GM19467 (cell line): ENCODE results near the gene PLCXD3.
"Not testable (repeated sequence)": the region's sequence is repeated elsewhere in the genome, so short reads cannot be mapped to it uniquely, and the experiment has no call there.

Experiments used
- ATAC-seq: cut with Tn5 transposase; IDR thresholded peaks from one replicate; pipeline ENCODE4 v1.9.1; 2021; ENCODE audit warnings: mild to moderate bottlenecking, moderate library complexity; ENCODE audit not compliant: unreplicated experiment

PLCXD3 gene

DNA sequence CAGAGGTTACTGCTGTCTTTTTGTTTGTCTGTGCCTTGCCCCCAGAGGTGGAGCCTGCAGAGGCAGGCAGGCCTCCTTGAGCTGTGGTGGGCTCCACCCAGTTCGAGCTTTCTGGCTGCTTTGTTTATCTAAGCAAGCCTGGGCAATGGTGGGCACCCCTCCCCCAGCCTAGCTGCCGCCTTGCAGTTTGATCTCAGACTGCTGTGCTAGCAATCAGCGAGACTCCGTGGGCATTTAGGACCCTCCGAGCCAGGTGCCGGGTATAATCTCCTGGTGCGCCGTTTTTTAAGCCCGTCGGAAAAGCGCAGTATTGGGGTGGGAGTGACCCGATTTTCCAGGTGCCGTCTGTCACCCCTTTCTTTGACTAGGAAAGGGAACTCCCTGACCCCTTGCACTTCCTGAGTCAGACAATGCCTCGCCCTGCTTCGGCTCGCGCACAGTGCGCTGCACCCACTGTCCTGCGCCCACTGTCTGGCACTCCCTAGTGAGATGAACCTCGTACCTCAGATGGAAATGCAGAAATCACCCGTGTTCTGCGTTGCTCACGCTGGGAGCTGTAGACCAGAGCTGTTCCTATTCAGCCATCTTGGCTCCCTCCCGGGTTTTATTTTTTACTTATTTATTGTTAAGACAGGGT, 16.8 kb downstream of the PLCXD3 start:
- not testable (repeated sequence) for ATAC-seq

GRCh38 chr5:41485533-41485932, 24.9 kb downstream of the PLCXD3 start:
- ATAC-seq = no peak

DNA sequence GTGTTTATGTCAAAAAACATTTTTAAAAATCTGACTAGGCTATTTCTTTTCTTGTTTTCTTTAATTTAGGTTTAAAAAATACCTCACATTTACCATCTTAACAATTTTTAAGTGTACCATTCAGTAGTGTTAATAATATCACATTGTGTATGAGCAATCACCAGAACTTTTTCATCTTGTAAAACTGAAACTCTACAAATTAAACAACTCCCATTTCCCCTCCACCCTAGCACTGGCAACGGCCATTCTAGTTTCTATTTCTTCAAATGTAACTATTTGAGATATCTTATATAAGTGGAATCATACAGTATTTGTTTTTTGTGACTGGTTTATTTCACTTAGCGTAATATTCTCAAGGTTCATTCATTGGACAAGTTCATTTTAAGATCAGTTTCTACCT, 27.7 kb downstream of the PLCXD3 start:
- no peak for ATAC-seq

DNA sequence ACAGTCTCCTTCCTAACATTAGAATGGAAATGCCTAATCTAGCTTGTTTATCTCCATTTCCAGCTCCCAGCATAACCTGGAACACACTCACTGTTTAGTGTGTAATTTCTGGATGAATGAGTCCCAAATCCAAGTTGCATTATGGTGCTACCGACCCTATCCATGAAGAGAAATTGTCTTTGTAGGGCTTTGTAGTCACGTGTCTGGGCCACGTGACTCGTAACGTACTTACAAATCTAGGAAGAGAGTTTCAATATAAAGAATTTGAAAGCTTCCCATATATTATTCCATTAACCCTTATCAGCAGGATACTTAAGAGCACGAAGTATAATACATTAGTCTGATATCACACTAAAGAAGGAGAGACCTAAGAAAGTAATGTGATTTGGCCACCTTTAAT, 28.2 kb downstream of the PLCXD3 start:
- no peak for ATAC-seq

DNA sequence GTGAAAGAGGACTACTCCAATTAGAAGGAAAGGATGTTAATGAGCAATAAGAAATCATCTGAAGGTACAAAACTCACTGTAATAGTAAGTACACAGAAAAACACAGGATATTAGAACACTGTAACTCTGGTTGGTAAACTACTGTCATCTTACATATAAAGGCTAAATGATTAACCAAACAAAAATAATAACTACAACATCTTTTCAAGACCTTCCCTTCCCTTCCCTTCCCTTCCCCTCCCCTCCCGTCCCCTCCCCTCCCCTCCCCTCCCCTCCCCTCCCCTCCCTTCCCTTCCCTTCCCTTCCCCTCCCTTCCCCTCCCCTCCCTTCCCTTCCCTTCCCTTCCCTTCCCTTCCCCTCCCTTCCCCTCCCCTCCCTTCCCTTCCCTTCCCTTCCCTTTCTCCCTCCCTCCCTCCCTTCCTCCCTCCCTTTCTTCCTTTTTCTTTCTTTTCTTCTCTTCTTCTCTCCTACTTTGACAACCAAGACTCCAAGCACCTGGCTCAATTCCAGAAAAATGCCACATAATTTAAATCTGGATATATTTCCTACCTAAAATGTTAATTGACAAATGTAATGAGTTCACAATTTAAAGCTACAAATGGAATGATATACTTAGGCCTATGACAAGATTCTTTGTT, 38.7 kb downstream of the PLCXD3 start:
- ATAC-seq = not testable (repeated sequence)

DNA sequence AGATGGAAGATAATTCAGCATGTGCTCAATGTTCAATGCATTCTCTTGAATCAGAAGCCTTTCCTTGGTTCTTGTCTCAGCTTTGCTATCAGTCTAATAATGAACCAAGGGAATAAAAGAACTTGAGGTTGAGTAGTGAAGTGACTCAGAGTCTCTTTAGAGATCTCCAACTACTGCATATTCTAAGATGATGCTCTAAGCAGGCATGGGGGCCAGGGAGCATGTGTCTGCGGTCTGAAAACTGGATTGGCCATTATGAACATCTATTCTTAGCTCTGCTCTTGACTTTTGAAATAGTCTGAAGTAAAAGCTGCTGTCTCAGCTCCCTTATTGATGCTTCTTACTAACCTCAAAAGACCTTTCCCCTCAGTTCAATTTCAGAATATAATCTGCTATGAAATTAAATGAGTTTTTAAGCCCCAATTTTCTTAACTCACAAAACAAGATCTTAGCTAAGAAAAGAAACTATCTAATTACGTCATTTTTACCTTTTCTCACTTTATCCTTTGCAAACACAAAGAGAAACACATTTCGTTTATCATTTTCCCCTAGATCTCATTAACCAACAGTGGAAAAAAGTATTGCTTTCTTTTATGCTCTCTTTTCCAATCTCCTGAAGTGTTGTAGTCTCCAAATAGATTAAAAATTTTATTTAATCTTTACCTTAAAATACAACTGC, 44.8 kb downstream of the PLCXD3 start:
- no peak for ATAC-seq

DNA sequence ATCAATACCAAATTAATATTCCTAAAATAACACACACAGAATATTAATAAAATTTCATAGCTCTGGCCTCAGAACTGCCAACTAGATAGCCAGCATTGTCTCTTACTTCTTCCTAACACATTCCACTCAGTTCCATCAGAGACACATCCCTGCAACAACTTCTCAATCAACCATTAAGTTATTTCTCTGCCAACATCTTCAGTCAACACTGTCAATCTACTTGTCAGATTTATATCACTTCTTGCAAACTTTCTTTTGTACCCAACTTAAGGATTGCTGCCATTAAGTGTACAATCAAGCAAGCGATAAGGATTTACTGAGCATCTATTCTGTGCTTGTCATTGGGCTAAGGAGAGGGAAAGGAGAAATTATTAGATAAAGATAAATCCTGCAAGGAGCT, 50.8 kb downstream of the PLCXD3 start:
- no peak for ATAC-seq

DNA sequence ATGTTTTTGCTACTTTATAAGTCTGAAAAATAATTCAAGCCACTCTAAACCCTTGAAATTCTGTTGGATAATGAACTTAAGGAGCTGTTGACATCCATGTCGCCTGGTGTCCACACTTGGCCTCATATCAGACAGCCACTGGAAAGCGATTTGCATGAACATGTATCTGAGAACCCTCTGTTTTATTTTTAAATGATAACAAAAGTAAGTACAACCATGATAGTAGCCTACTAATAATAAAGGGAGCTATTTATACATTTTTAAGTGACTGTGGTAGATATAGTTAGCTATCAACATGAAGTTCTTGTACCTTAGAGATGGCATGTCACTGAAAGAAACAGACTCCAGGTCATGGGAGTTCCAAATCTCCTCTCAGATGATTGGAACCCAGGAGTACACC, 53.3 kb downstream of the PLCXD3 start:
- ATAC-seq = no peak

DNA sequence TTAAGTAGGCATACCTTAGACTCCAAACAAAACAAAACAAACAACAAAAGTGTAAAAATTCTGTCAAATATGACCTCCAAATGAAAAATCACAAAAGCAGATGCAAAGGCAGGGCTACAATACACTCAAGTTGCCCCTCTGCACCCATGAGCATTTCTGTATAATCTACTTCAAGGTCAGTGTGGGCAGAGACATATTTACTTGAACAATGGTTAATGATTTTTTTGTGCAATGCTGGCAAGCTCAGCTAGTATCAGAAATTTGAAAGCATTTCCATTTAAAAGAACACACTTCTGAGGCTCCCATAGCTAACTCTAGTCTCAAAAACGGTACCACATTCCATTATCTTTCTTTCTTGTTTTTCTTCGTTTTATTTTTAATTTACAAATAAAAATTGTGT, 57.9 kb downstream of the PLCXD3 start:
- ATAC-seq = no peak

DNA sequence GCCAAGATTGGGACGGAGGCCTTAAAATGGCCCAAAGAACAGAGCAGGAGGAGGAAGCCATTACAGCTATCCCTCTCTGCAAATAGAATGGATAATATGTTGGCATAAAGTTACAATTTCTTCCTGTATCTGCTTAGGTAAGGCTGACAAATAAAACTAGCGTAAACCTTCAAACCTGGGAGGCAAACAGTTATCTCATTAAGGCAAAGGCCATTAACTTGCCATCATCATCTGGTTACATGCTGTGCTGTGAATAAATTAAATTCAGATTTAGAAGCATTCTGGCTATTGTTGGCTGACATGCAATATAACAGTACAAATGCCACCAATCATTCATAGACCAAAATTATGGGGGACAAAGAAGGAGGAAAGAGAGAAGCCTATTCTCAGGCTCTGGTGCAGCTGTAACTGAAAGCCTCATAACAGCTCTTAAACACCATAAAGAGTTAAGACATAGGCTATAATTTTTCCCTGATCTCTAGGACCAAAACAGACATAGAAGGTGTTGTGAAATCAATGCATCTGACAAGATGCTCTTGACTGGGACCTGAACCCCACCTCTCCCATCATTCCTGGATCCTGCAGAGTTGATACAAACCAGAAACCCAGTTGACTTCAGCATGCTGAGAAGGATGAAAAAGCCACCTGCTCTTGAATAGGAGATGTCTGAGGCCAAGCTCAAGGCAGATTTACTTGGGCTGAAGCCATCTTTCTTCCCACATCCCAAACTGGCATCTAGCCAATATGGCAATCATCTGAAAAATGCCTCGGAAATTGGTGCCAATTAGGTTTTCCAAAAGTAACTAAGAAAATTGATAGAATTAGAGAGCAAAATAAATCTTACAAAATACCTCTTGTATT, 62.5 kb downstream of the PLCXD3 start:
- ATAC-seq = no peak

DNA sequence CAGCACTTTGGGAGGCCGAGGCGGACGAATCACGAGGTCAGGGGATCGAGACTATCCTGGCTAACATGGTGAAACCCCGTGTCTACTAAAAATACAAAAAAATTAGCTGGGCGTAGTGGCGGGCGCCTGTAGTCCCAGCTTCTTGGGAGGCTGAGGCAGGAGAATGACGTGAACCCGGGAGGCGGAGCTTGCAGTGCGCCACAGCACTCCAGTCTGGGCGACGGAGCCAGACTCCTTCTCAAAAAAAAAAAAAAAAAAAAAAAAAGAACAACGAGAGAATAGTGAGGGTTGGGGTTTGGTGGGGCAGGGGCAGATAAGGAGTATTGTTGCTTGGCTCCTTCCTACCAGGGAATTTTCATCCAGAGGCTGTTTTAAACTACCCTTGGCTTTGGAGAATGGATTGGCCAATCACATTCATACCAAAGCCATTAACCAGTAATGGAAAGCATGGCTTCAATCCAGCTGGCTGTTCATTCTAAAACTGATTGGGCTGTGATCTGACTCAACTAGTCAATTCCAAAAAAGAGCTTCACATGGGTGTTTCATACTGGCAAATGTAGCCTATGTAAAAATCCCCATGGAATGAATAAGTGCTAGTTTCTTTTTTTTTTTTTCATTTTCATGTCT, 64.4 kb downstream of the PLCXD3 start:
- no peak for ATAC-seq

GRCh38 chr5:41435276-41435675, 75.1 kb downstream of the PLCXD3 start:
- ATAC-seq = no peak

- no peak for ATAC-seq
Measured at GRCh38 chr5:41433552-41434181, 76.7 kb downstream of the PLCXD3 start.

DNA sequence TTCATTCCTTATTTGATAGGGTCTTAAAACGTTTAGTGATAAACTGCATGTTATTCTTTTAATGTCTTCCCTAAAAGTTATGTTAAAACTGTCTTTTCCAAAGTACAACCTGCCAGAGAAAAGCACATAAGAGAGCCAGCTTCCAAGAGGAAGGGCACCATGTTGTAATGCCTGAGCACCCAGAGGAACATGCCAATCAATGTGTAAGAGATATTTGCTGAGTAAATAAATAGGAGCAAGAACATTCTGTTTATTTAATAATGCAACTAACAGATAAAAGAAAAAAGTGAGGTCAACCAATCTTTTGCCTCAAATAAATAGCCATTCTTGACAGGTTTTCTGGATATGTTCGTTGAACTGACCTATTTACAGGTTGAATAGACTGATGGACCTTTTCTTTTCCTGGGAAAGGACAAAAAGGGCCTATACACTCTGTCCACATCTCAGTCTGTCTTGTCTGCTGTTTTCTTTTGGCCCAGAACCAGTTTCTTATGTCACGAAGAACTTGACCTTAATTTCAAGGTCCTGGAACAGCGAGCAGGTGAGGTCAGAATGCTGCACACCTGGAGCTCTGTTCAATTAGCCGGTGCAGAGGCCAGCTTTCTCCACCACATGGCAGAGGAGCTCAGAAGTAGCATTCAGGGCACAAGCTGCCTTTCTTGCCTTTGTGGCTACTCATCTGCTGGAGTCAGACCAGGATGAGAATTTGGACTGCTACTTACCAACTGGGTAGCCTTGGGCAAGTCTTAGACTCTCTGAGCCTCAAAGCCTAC, 77.7 kb downstream of the PLCXD3 start:
- no peak for ATAC-seq

DNA sequence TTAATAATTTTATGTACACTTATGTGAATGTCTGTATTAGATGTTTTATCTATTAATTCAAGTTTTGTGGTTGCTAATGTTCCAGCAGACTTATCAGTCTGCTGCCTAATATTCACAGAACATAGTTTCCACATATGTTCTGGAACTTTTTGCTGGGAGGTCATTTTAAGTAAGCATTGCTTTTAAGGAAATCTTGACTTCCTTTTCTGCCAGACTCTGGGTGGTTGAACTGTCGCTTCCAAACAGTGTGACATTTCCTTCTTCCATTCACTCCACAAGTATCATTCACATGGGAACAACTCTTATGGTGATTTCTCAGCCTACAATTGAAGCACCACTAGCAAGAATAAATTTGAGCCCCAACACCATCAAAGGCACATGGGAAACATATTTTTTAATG, 82.9 kb downstream of the PLCXD3 start:
- no peak for ATAC-seq

GRCh38 chr5:41425736-41426135, 84.7 kb downstream of the PLCXD3 start:
- no peak for ATAC-seq

DNA sequence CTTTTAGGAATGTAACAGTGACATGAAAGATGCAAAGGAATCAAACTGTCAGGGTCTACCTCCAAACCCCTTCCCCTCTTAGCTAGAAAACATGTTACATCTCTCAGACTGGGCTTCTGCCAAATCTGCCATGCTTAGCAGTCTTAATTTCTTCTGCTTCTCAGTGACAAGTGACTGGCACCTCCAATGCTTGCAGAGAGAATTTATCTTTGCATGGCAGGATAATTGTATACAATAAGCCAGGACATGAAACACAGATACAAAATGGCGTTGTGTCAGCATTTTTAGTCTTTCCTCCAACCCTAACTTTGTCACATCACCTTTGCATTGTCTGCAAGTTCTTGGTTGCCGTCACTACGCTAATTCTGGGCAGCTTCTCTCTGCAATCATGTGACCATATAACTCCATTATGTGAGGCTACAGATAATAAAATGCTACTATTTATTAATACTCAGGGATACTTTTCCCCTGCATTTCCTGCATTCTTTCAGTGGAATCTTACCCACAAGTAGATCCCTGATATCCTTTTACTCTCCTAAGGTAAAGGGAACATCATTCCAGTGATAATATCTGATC, 89.8 kb downstream of the PLCXD3 start:
- no peak for ATAC-seq

DNA sequence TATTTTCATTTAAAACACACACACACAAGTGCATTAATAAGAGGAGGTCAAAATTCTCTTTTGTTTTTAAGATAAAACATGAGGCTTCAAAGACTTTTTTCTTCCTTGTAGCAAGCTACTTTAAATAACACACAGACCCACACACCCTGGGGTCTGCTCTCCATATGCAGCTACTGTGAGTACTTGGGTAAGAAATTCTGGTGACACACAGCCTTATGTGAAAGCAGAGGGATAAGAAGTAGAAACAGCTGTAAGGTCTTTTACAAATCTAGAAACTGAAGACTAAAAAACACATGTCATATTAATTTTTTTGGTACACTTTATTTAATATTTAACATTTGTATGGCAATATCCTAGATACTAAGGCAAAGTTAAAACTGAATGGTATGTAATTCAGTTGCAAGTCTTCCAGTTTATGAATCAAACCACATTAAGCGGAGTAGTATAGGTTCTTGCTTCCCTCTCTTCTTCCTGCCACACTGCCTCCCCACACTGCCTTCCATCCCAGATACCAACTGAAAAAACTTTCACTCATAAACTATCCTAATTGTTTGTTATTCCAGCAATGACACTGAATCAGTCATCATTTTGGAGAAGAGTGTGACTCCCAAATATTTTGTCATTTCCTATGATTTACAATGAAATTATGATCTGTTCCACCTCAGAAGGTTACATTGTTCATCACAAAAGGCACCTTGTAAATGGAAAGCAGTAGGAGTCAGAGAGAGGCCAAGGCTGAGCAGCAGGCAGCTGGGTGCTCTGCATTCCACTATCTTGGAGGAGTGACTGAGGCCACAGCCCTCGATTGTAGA, 92.0 kb downstream of the PLCXD3 start:
- ATAC-seq = no peak

DNA sequence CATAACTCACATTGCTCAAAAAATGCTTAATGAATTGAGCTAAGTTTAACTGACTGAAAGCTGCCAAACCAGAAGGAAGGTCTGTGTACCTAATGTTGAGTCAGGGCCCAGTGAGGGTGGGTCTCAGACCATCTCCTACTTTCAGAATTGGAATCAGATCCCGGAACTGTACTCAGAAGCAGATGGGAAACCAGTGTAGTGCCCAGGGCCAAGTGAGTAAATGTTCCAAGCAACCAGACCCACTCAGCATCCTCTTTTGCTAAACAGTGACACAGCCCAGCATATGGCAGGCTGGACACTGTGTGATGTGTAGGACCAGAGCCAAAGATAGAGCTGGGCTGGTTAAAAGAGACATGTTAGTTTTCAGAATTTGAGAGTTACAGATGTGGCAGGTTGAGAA, 94.1 kb downstream of the PLCXD3 start:
- no peak for ATAC-seq
